Activated naive CD4-positive, alpha-beta T cell treated with anti-CD3 and anti-CD28 coated beads for 36 hours (primary cell): ENCODE measurements around the gene SMIM26. TPM values are rescaled to one million over a fixed set of nuclear protein-coding genes. Genes with fewer than 3 reads are reported as not detected.

Experiments used
- CTCF ChIA-PET: fragments of 350-600 bp; sonication (Branson Sonifier 250); formaldehyde crosslinking; loops from one replicate; lab custom pipeline; 2021; ENCODE audit warnings: antibody characterized with exemption; lab: Charles Lee
- DNase-seq: peaks from one replicate; pipeline ENCODE4 v3.0.0-alpha.2; 2020
- H3K27ac Mint-ChIP-seq: one replicate; pipeline ENCODE4 v1.8.0; 2021; ENCODE audit warnings: mild to moderate bottlenecking, mixed read lengths
- H3K27me3 Mint-ChIP-seq: one replicate; pipeline ENCODE4 v1.8.0; 2021; ENCODE audit warnings: low read depth, mixed read lengths
- H3K36me3 Mint-ChIP-seq: one replicate; pipeline ENCODE4 v1.8.0; 2021; ENCODE audit warnings: low read depth, mixed read lengths
- H3K4me1 Mint-ChIP-seq: one replicate; pipeline ENCODE4 v1.8.0; 2021; ENCODE audit warnings: low read depth, mixed read lengths
- H3K4me3 Mint-ChIP-seq: one replicate; pipeline ENCODE4 v1.8.0; 2021; ENCODE audit warnings: mild to moderate bottlenecking, moderate library complexity, mixed read lengths
- H3K9me3 Mint-ChIP-seq: one replicate; pipeline ENCODE4 v1.8.0; 2021; ENCODE audit warnings: mixed read lengths
- intact Hi-C: fragments of 100-400 bp; cut with micrococcal nuclease; formaldehyde crosslinking; loops from one replicate; pipeline ENCODE4 v1.15.1; 2023
- total RNA-seq, 2 experiments: library from RNA; stranded (reverse); gene quantifications; one replicate each; pipeline ENCODE4 v1.2.3, GENCODE V29; 2021

The SMIM26 gene
- total RNA-seq, 2 experiments from 2014 or later = 57.3 to 60.0 TPM

GRCh38 chr20:18541741-18542140 lies 25.5 kb upstream of the SMIM26 start:
- intact Hi-C loops = no loop called here
- Mint-ChIP-seq H3K27ac (no peak overlapping the region), H3K9me3 (no peaks in the 10 kb centered on the region), H3K27me3 (no peaks in the 10 kb centered on the region), H3K36me3 (peaks cover 45% of the 10 kb centered on the region), H3K4me1 (no peaks in the 10 kb centered on the region), H3K4me3 (no peak overlapping the region)
- CTCF ChIA-PET = no interaction called here
- DNase-seq = no peak

- CTCF ChIA-PET = no interaction called here
- no peaks in the 10 kb centered on the region for H3K27me3 Mint-ChIP-seq
- H3K27ac Mint-ChIP-seq = no peak overlapping the region
- no peaks in the 10 kb centered on the region for H3K9me3 Mint-ChIP-seq
- peaks cover 44% of the 10 kb centered on the region for H3K36me3 Mint-ChIP-seq
- no peaks in the 10 kb centered on the region for H3K4me1 Mint-ChIP-seq
- DNase-seq = no peak
- intact Hi-C loops = no loop called here
- H3K4me3 Mint-ChIP-seq = no peak overlapping the region
Measured at GRCh38 chr20:18543216-18543615, 24.0 kb upstream of the SMIM26 start.

- no peaks in the 10 kb centered on the region for H3K27me3 Mint-ChIP-seq
- H3K36me3 Mint-ChIP-seq = peaks cover 46% of the 10 kb centered on the region
- DNase-seq = no peak
- no peaks in the 10 kb centered on the region for H3K4me1 Mint-ChIP-seq
- H3K9me3 Mint-ChIP-seq = no peaks in the 10 kb centered on the region
- no peak overlapping the region for H3K27ac Mint-ChIP-seq
- no peak overlapping the region for H3K4me3 Mint-ChIP-seq
- CTCF ChIA-PET = no interaction called here
- intact Hi-C loops = no loop called here
Measured at GRCh38 chr20:18543932-18544331, 23.3 kb upstream of the SMIM26 start.

- H3K9me3 Mint-ChIP-seq = no peaks in the 10 kb centered on the region
- CTCF ChIA-PET = no interaction called here
- H3K27ac Mint-ChIP-seq = no peak overlapping the region
- H3K4me3 Mint-ChIP-seq = no peak overlapping the region
- no peaks in the 10 kb centered on the region for H3K4me1 Mint-ChIP-seq
- peaks cover 42% of the 10 kb centered on the region for H3K36me3 Mint-ChIP-seq
- intact Hi-C loops = no loop called here
- H3K27me3 Mint-ChIP-seq = no peaks in the 10 kb centered on the region
- no peak for DNase-seq
Measured at GRCh38 chr20:18545566-18545965, 21.7 kb upstream of the SMIM26 start.

DNA sequence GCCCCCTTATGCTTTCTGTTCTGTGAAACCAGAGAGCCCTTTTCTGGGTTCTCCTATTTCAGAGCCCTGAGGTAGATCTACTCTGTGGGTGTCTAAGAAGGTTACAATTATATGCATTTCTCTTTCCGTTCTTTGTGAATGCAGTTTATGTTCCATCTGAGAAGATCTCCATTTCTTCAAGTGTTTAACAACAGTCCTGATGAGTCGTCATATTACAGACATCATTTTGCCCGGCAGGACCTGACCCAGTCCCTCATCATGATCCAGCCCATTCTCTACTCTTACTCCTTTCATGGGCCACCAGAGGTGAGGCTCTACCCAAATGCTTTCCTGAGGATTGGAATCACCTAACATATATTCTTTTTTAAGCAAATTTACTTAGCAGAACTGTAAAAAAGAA lies 18.8 kb upstream of the SMIM26 start:
- Mint-ChIP-seq H3K27ac (no peak overlapping the region), H3K9me3 (no peaks in the 10 kb centered on the region), H3K27me3 (no peaks in the 10 kb centered on the region), H3K4me1 (no peaks in the 10 kb centered on the region), H3K4me3 (no peak overlapping the region), H3K36me3 (peaks cover 40% of the 10 kb centered on the region)
- DNase-seq = no peak
- intact Hi-C loops = no loop called here
- CTCF ChIA-PET = no interaction called here

GRCh38 chr20:18553746-18554145 lies 13.5 kb upstream of the SMIM26 start:
- CTCF ChIA-PET = no interaction called here
- H3K9me3 Mint-ChIP-seq = no peaks in the 10 kb centered on the region
- H3K27me3 Mint-ChIP-seq = no peaks in the 10 kb centered on the region
- intact Hi-C loops = no loop called here
- no peak for DNase-seq
- H3K36me3 Mint-ChIP-seq = peaks cover 38% of the 10 kb centered on the region
- H3K27ac Mint-ChIP-seq = no peak overlapping the region
- no peak overlapping the region for H3K4me3 Mint-ChIP-seq
- H3K4me1 Mint-ChIP-seq = no peaks in the 10 kb centered on the region

DNA sequence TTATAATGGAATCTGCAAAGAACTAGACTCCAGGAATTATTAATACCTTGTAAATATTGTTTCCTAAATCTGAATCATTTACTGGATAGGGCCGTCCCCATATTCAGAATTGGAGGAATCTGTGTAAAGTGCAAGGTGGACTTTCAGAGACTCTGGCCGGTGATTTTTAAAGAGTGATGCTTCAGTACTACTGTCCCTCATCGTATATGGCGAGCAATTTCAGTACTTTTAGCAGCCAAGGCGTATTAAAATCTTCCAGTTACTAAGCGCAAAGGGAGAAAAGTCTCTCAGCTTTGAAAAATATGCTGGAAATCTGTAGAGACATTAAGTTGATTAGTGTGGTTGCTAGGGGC lies 483 bp downstream of the SMIM26 start:
- peak overlapping the region; percentile 95 for H3K27ac Mint-ChIP-seq
- H3K27me3 Mint-ChIP-seq = no peaks in the 10 kb centered on the region
- H3K36me3 Mint-ChIP-seq = peaks cover 29% of the 10 kb centered on the region
- peak overlapping the region; percentile 94 for H3K4me3 Mint-ChIP-seq
- CTCF ChIA-PET = no interaction called here
- peaks cover 3% of the 10 kb centered on the region for H3K9me3 Mint-ChIP-seq
- no peak for DNase-seq
- intact Hi-C loops = loop anchor here (1.0 to 10.0 kb wide), 12 partner anchors 20 to 1487 kb away; partner anchors contain the start of genes CFAP61, CRNKL1, DZANK1 and KAT14
- peaks cover 22% of the 10 kb centered on the region for H3K4me1 Mint-ChIP-seq

DNA sequence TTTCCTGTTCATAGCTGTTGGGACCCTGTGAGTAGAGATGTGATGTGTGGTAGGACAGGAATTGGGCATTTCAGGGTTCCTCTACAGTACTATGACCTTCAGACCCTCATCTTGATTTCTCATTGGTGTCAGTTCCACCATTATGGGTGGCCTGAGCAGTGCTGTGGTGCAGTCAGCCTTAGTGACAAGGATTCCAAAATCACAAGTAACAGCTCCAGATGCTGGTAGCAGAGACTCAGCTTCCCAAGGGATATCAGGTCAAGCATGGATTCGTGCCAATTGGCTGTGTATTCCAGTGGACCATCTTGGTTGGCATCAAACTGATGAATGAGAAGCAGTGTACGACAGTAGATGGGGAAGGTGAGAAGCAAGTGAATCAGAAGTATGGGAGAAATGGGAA lies 3.8 kb downstream of the SMIM26 start:
- Mint-ChIP-seq H3K27me3 (no peaks in the 10 kb centered on the region), H3K4me1 (peaks cover 22% of the 10 kb centered on the region), H3K27ac (no peak overlapping the region), H3K4me3 (no peak overlapping the region), H3K9me3 (peaks cover 3% of the 10 kb centered on the region), H3K36me3 (peaks cover 25% of the 10 kb centered on the region)
- intact Hi-C loops = no loop called here
- no peak for DNase-seq
- CTCF ChIA-PET = no interaction called here

DNA sequence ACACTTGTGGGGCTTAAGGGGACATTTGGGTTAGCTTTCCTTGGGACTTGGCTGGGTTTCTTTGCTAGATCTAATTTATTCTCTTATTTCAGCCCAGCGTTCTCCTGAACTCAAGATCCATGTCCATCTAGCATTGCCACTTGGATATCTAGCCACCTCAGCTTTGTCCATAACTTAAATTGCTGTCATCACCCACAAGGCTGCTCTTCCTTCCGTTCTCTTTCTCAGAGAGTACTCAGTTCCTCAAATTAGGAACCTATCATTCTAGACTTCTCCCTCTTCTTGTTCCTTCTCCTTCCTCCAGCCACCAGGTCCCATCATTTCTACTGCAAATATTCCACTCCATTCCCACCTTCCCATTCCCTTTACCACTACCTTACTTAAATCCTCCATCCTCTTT lies 4.3 kb downstream of the SMIM26 start:
- no peak for DNase-seq
- intact Hi-C loops = no loop called here
- Mint-ChIP-seq H3K27ac (no peak overlapping the region), H3K36me3 (peaks cover 25% of the 10 kb centered on the region), H3K9me3 (peaks cover 3% of the 10 kb centered on the region), H3K4me3 (no peak overlapping the region), H3K27me3 (no peaks in the 10 kb centered on the region), H3K4me1 (peaks cover 19% of the 10 kb centered on the region)
- CTCF ChIA-PET = no interaction called here

DNA sequence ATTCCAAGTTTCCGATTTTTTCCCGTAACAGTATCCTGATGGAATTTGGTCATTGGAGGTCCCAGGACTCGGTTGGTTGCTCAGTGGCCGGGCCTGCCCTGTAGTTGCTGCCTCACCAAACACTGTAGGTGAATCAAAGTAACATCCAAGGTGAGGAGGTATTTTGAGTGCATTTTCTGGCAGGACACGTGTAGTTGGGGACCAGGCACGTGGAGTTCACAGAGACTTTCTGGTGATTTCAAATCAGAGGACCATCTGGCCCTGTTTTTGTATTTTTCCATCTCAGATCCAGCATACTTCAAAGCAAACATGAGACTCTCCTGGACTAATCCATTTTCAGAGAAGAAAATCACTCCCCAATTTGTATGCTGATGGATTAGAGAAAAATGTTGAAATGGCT lies 10.7 kb downstream of the SMIM26 start:
- DNase-seq = no peak
- no peak overlapping the region for H3K27ac Mint-ChIP-seq
- H3K4me1 Mint-ChIP-seq = no peaks in the 10 kb centered on the region
- CTCF ChIA-PET = interaction anchor here (0.6 kb wide), 1 partner anchor 102 kb away, joined by 3 read pairs; no protein-coding TSS in a partner anchor
- H3K27me3 Mint-ChIP-seq = no peaks in the 10 kb centered on the region
- H3K4me3 Mint-ChIP-seq = no peak overlapping the region
- H3K9me3 Mint-ChIP-seq = no peaks in the 10 kb centered on the region
- no peaks in the 10 kb centered on the region for H3K36me3 Mint-ChIP-seq
- intact Hi-C loops = no loop called here

GRCh38 chr20:18578581-18578980 lies 11.3 kb downstream of the SMIM26 start:
- no peaks in the 10 kb centered on the region for H3K9me3 Mint-ChIP-seq
- H3K4me1 Mint-ChIP-seq = no peaks in the 10 kb centered on the region
- H3K36me3 Mint-ChIP-seq = no peaks in the 10 kb centered on the region
- no peak overlapping the region for H3K4me3 Mint-ChIP-seq
- no peaks in the 10 kb centered on the region for H3K27me3 Mint-ChIP-seq
- no peak for DNase-seq
- intact Hi-C loops = no loop called here
- no peak overlapping the region for H3K27ac Mint-ChIP-seq
- CTCF ChIA-PET = interaction anchor here (0.6 to 0.7 kb wide), 2 partner anchors 101 to 755 kb away, joined by 3 read pairs; no protein-coding TSS in a partner anchor

GRCh38 chr20:18580012-18580411 lies 12.8 kb downstream of the SMIM26 start:
- H3K4me3 Mint-ChIP-seq = no peak overlapping the region
- no peaks in the 10 kb centered on the region for H3K4me1 Mint-ChIP-seq
- no peaks in the 10 kb centered on the region for H3K9me3 Mint-ChIP-seq
- intact Hi-C loops = no loop called here
- CTCF ChIA-PET = no interaction called here
- no peaks in the 10 kb centered on the region for H3K27me3 Mint-ChIP-seq
- H3K36me3 Mint-ChIP-seq = no peaks in the 10 kb centered on the region
- DNase-seq = no peak
- no peak overlapping the region for H3K27ac Mint-ChIP-seq

GRCh38 chr20:18585134-18585533 lies 17.9 kb downstream of the SMIM26 start:
- CTCF ChIA-PET = interaction anchor here (0.6 to 0.8 kb wide), 2 partner anchors 201 to 892 kb away, joined by 3 to 4 read pairs; no protein-coding TSS in a partner anchor
- no peaks in the 10 kb centered on the region for H3K27me3 Mint-ChIP-seq
- no peaks in the 10 kb centered on the region for H3K9me3 Mint-ChIP-seq
- H3K4me1 Mint-ChIP-seq = peaks cover 23% of the 10 kb centered on the region
- H3K4me3 Mint-ChIP-seq = no peak overlapping the region
- no peak overlapping the region for H3K27ac Mint-ChIP-seq
- no peaks in the 10 kb centered on the region for H3K36me3 Mint-ChIP-seq
- no peak for DNase-seq
- intact Hi-C loops = loop anchor here (5.0 kb wide), 3 partner anchors 207 to 903 kb away; partner anchors contain the start of genes RRBP1 and ZNF133
